IMR-90 (cell line): ENCODE data around the gene MYH11. TPM values are rescaled to one million over a fixed set of nuclear protein-coding genes. Genes with fewer than 3 reads are reported as not detected.

Experiments
- ATAC-seq: fragments of 200-7000 bp; cut with Tn5 transposase; 2 replicates; pipeline ENCODE4 v1.9.1; 2020; ENCODE audit warnings: low read depth, mild to moderate bottlenecking, moderate library complexity
- BruUV-seq: library from RNA; stranded (reverse); fragments of 400-500 nt; replicated peaks from 2 replicates; lab custom pipeline; 2021; lab: Mats Ljungman, UMichigan
- CTCF ChIA-PET: fragments of 300-600 bp; formaldehyde crosslinking; extraction: SDS; loops from one replicate; lab custom pipeline; 2021; ENCODE audit warnings: antibody characterized with exemption; lab: Yijun Ruan, JAX
- POLR2A ChIA-PET: fragments of 300-600 bp; sonication (Branson Sonifier 250); formaldehyde crosslinking; loops from one replicate; lab custom pipeline; 2022; ENCODE audit warnings: antibody characterized with exemption; ENCODE audit not compliant: unreplicated experiment; lab: Charles Lee
- DNase-seq: peaks from one replicate; pipeline ENCODE4 v3.0.0; 2013
- H2AFZ ChIP-seq: replicated peaks from 2 replicates; pipeline ENCODE3; 2013; ENCODE audit warnings: low read length, mild to moderate bottlenecking; ENCODE audit not compliant: poor library complexity
- H2AK5ac ChIP-seq: 2 replicates; pipeline ENCODE4 v1.6.1; 2013; ENCODE audit warnings: low read depth, low read length, inconsistent platforms
- H2AK9ac ChIP-seq: replicated peaks from 2 replicates; pipeline ENCODE3; 2013; ENCODE audit warnings: mild to moderate bottlenecking, low read depth, low read length, moderate library complexity; ENCODE audit not compliant: poor library complexity
- H2BK120ac ChIP-seq: 2 replicates; pipeline ENCODE4 v1.6.1; 2013; ENCODE audit warnings: low read depth, low read length, inconsistent platforms
- H2BK15ac ChIP-seq: 3 replicates; pipeline ENCODE4 v1.6.1; 2013; ENCODE audit warnings: low read depth, low read length, inconsistent platforms
- H2BK20ac ChIP-seq: 2 replicates; pipeline ENCODE4 v1.6.1; 2013; ENCODE audit warnings: low read depth, mild to moderate bottlenecking, inconsistent platforms, low read length, moderate library complexity
- H2BK5ac ChIP-seq: 2 replicates; pipeline ENCODE4 v1.6.1; 2013; ENCODE audit warnings: mild to moderate bottlenecking, low read depth, low read length, inconsistent platforms; ENCODE audit not compliant: poor library complexity, severe bottlenecking
- H3K14ac ChIP-seq: replicated peaks from 2 replicates; pipeline ENCODE4 v1.6.1; 2013; ENCODE audit warnings: low read depth, low read length, inconsistent platforms
- H3K18ac ChIP-seq: 2 replicates; pipeline ENCODE4 v1.6.1; 2013; ENCODE audit warnings: low read depth, low read length, control low read depth
- H3K23ac ChIP-seq: 2 replicates; pipeline ENCODE4 v1.6.1; 2013; ENCODE audit warnings: low read depth, low read length, inconsistent platforms
- H3K27ac ChIP-seq: 2 replicates; pipeline ENCODE4 v1.5.1; 2013; ENCODE audit warnings: mild to moderate bottlenecking, control low read depth, low read length; ENCODE audit not compliant: insufficient read depth
- H3K27me3 ChIP-seq: 2 replicates; pipeline ENCODE4 v1.6.1; 2013; ENCODE audit warnings: low read length; ENCODE audit not compliant: control insufficient read depth, insufficient read depth
- H3K36me3 ChIP-seq: 2 replicates; pipeline ENCODE4 v1.6.1; 2013; ENCODE audit warnings: low read length, mixed read lengths; ENCODE audit not compliant: control insufficient read depth, insufficient read depth
- H3K4ac ChIP-seq: 2 replicates; pipeline ENCODE4 v1.6.1; 2013; ENCODE audit warnings: low read depth, low read length, inconsistent platforms
- H3K4me1 ChIP-seq: 2 replicates; pipeline ENCODE4 v1.6.1; 2013; ENCODE audit warnings: low read length, mixed read lengths; ENCODE audit not compliant: control insufficient read depth, insufficient read depth
- H3K4me2 ChIP-seq: 2 replicates; pipeline ENCODE4 v1.6.1; 2013; ENCODE audit warnings: low read depth, mild to moderate bottlenecking, control low read depth, low read length, moderate library complexity
- H3K4me3 ChIP-seq: 2 replicates; pipeline ENCODE4 v1.5.1; 2013; ENCODE audit warnings: low read depth, mild to moderate bottlenecking, control low read depth, low read length, moderate library complexity; ENCODE audit not compliant: insufficient read depth
- H3K56ac ChIP-seq: 2 replicates; pipeline ENCODE4 v1.6.1; 2013; ENCODE audit warnings: low read length, inconsistent platforms; ENCODE audit not compliant: insufficient read depth; ENCODE audit errors: extremely low read depth
- H3K79me1 ChIP-seq, 2 experiments: 2 replicates each; pipeline ENCODE4 v1.6.1; 2013; ENCODE audit warnings: low read length in 2 of 2, inconsistent platforms in 1 of 2, low read depth in 1 of 2
- H3K9ac ChIP-seq: 2 replicates; pipeline ENCODE4 v1.6.1; 2013; ENCODE audit warnings: low read depth, low read length, control low read depth
- H3K9me1 ChIP-seq: 2 replicates; pipeline ENCODE4 v1.6.1; 2013; ENCODE audit warnings: low read length, inconsistent platforms; ENCODE audit not compliant: insufficient read depth
- H3K9me3 ChIP-seq: 2 replicates; pipeline ENCODE4 v1.6.1; 2013; ENCODE audit warnings: low read length; ENCODE audit not compliant: control insufficient read depth, insufficient read depth
- H4K20me1 ChIP-seq: 2 replicates; pipeline ENCODE4 v1.6.1; 2013; ENCODE audit warnings: low read length, inconsistent platforms; ENCODE audit not compliant: insufficient read depth
- H4K5ac ChIP-seq: 2 replicates; pipeline ENCODE4 v1.6.1; 2013; ENCODE audit warnings: mild to moderate bottlenecking, low read depth, low read length, control low read depth
- H4K8ac ChIP-seq, 2 experiments: 2 replicates each; pipeline ENCODE4 v1.6.1; 2013; ENCODE audit warnings: low read depth in 2 of 2, low read length in 2 of 2, control low read depth in 1 of 2, inconsistent platforms in 1 of 2
- H4K91ac ChIP-seq: 2 replicates; pipeline ENCODE4 v1.6.1; 2013; ENCODE audit warnings: low read depth, low read length, inconsistent platforms; ENCODE audit not compliant: insufficient read depth
- CEBPB ChIP-seq: IDR thresholded peaks from 2 replicates; pipeline ENCODE4 v1.6.1; 2012; ENCODE audit warnings: low read depth, low read length, improper control_type of control experiment
- CHD1 ChIP-seq: IDR thresholded peaks from 2 replicates; pipeline ENCODE4 v1.6.1; 2012; ENCODE audit warnings: low read depth, low read length, improper control_type of control experiment
- CTCF ChIP-seq: conservative IDR thresholded peaks from 2 replicates; pipeline ENCODE4 v1.5.1; 2012; ENCODE audit warnings: mild to moderate bottlenecking, low read depth, low read length, improper control_type of control experiment
- MAFK ChIP-seq: IDR thresholded peaks from 2 replicates; pipeline ENCODE4 v1.6.1; 2012; ENCODE audit warnings: low read depth, low read length, improper control_type of control experiment
- MAZ ChIP-seq: IDR thresholded peaks from 2 replicates; pipeline ENCODE4 v1.6.1; 2012; ENCODE audit warnings: low read depth, mild to moderate bottlenecking, low read length, improper control_type of control experiment, moderate library complexity, borderline replicate concordance
- MXI1 ChIP-seq: IDR thresholded peaks from 2 replicates; pipeline ENCODE4 v1.6.1; 2012; ENCODE audit warnings: low read depth, mild to moderate bottlenecking, low read length, moderate library complexity, borderline replicate concordance
- NFE2L2 ChIP-seq: fragments of 150-350 bp; IDR thresholded peaks from 2 replicates; pipeline ENCODE4 v1.6.1; 2016; ENCODE audit warnings: low read depth, mild to moderate bottlenecking, low read length
- POLR2A ChIP-seq: IDR thresholded peaks from 2 replicates; pipeline ENCODE4 v1.6.1; 2012; ENCODE audit warnings: mild to moderate bottlenecking, low read depth, low read length
- RAD21 ChIP-seq: IDR thresholded peaks from 2 replicates; pipeline ENCODE4 v1.6.1; 2012; ENCODE audit warnings: low read length, improper control_type of control experiment
- RCOR1 ChIP-seq: IDR thresholded peaks from 2 replicates; pipeline ENCODE4 v1.6.1; 2012; ENCODE audit warnings: mild to moderate bottlenecking, low read length, improper control_type of control experiment; ENCODE audit not compliant: insufficient replicate concordance
- SMC3 ChIP-seq: fragments of 150-350 bp; IDR thresholded peaks from 2 replicates; pipeline ENCODE4 v1.6.1; 2016; ENCODE audit warnings: low read depth, mild to moderate bottlenecking, antibody characterized with exemption, low read length, moderate library complexity
- USF2 ChIP-seq: fragments of 150-350 bp; IDR thresholded peaks from 2 replicates; pipeline ENCODE4 v1.6.1; 2017; ENCODE audit warnings: mild to moderate bottlenecking, antibody characterized with exemption, low read length, low read depth
- WGBS, 2 experiments: methylation state at CpG; one replicate each; pipeline versions ENCODE4 v1.1.5 to v1.1.7; 2013; ENCODE audit warnings: missing lambda C conversion rate in 2 of 2; ENCODE audit not compliant: insufficient read length in 1 of 2; ENCODE audit errors: extremely low coverage in 2 of 2; 5-methylcytosine and 5-hydroxymethylcytosine counted together
- dilution Hi-C: fragments of 300-500 bp; cut with HindIII; formaldehyde crosslinking; loops from one replicate; pipeline ENCODE4 v1.14.3; 2018; ENCODE audit warnings: low sequenced_read_pairs; ENCODE audit not compliant: unreplicated experiment
- in situ Hi-C: fragments of 300-500 bp; cut with MboI; formaldehyde crosslinking; loops from 3 replicates; pipeline ENCODE4 v1.14.3; 2019; ENCODE audit warnings: low sequenced_read_pairs, inconsistent platforms, mixed read lengths
- intact Hi-C: fragments of 100-400 bp; cut with micrococcal nuclease; formaldehyde crosslinking; loops from 2 replicates; pipeline ENCODE4 v1.10.0; 2022
- polyA plus RNA-seq, 3 experiments: library from polyadenylated mRNA; depleted of rRNA; stranded (reverse); fragments of >200 nt; gene quantifications; 2 replicates each; pipeline ENCODE4 v1.2.3, GENCODE V29; 2012; ENCODE audit warnings: low replicate concordance in 1 of 3
- total RNA-seq: library from RNA; depleted of rRNA; stranded (reverse); fragments of >200 nt; gene quantifications from 2 replicates; pipeline ENCODE4 v1.2.3, GENCODE V29; 2012
- TF ChIP-seq, protein P1 (sequence below): fragments of 150-350 bp; IDR thresholded peaks from 2 replicates; pipeline ENCODE4 v1.6.1; 2016; ENCODE audit warnings: low read depth, mild to moderate bottlenecking, low read length, moderate library complexity, borderline replicate concordance

Gene MYH11
- total and polyA plus RNA-seq, 2 of the 4 experiments (the other 2 are of a cell fraction), result under 0.01 to 0.12 TPM

GRCh38 chr16:15846510-15846909, 10.3 kb downstream of the MYH11 start:
- Histone ChIP-seq H3K9ac (no peak overlapping the region), H3K27ac (no peak overlapping the region), H2BK15ac (no peak overlapping the region), H2AFZ (no peak overlapping the region), H3K23ac (no peak overlapping the region), H3K4me3 (no peak overlapping the region), H3K18ac (no peak overlapping the region), H3K4me1 (0 out of 2 replicates have a peak, but pooled peaks cover 2% of the 10 kb centered on the region), H3K56ac (no peak overlapping the region), H3K4ac (no peak overlapping the region), H3K9me3 (no peaks in the 10 kb centered on the region), H3K36me3 (no peaks in the 10 kb centered on the region), H3K14ac (no peak overlapping the region), H2BK5ac (no peak overlapping the region), H4K8ac (no peak overlapping the region), H3K9me1 (no peaks in the 10 kb centered on the region), H2BK120ac (no peak overlapping the region), H2AK5ac (no peak overlapping the region), H2AK9ac (no peak overlapping the region), H2BK20ac (no peak overlapping the region), H4K91ac (no peak overlapping the region), H4K20me1 (no peaks in the 10 kb centered on the region), H3K4me2 (no peak overlapping the region), H4K5ac (no peak overlapping the region), H3K27me3 (peaks cover 2% of the 10 kb centered on the region), H3K79me1 (no peaks in the 10 kb centered on the region)
- intact Hi-C loops, result no loop called here
- BruUV-seq, result no TSS peak
- TF ChIP-seq NFE2L2 (no peak), RAD21 (no peak), CHD1 (no peak), POLR2A (no peak), CTCF (no peak), MAFK (no peak), SMC3 (no peak), MAZ (no peak), CEBPB (no peak), MXI1 (no peak), USF2 (no peak), RCOR1 (no peak)
- TF ChIP-seq, protein P1, sequence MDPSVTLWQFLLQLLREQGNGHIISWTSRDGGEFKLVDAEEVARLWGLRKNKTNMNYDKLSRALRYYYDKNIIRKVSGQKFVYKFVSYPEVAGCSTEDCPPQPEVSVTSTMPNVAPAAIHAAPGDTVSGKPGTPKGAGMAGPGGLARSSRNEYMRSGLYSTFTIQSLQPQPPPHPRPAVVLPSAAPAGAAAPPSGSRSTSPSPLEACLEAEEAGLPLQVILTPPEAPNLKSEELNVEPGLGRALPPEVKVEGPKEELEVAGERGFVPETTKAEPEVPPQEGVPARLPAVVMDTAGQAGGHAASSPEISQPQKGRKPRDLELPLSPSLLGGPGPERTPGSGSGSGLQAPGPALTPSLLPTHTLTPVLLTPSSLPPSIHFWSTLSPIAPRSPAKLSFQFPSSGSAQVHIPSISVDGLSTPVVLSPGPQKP, result no peak
- CTCF ChIA-PET, result no interaction called here
- POLR2A ChIA-PET, result no interaction called here
- DNase-seq, result no peak
- no CpG with 5 or more reads among the region's 4 CpGs for WGBS, 2 experiments
- no peak for ATAC-seq
- dilution Hi-C loops, result no loop called here
- in situ Hi-C loops, result no loop called here
